Hepatocyte (in vitro differentiated cells): Measurements from ENCODE around the gene NDUFV2.

Experiments used
- EZH2 ChIP-seq: fragments of 200-600 bp; sonication (generic); IDR thresholded peaks from 2 replicates; pipeline ENCODE4 v1.6.1; 2016; ENCODE audit warnings: antibody characterized with exemption, mild to moderate bottlenecking, borderline replicate concordance
- TF ChIP-seq, protein P1 (sequence below): fragments of 200-600 bp; sonication (generic); IDR thresholded peaks from 2 replicates; pipeline ENCODE4 v1.5.1; 2016; ENCODE audit warnings: antibody characterized with exemption, mild to moderate bottlenecking; ENCODE audit not compliant: poor library complexity

DNA sequence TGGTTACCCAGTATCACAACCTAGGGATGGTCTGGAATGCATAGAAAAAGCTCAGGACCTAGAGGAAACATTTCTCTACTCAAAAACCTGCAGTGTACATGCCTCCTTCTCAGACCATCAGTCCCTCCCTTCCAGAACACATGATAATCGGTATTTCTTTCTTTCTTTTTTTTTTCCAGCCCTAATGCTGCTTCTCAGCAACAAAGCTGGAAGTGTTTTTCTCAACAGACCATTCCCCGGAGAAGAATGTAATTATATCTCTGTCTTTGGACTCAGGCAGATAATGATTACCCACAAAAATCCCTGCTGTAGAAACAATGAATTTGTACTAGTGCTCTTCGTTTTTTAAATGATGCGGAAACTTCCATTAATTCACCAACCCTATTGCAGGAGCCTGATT lies 44.1 kb upstream of the NDUFV2 start:
- TF ChIP-seq, protein P1, sequence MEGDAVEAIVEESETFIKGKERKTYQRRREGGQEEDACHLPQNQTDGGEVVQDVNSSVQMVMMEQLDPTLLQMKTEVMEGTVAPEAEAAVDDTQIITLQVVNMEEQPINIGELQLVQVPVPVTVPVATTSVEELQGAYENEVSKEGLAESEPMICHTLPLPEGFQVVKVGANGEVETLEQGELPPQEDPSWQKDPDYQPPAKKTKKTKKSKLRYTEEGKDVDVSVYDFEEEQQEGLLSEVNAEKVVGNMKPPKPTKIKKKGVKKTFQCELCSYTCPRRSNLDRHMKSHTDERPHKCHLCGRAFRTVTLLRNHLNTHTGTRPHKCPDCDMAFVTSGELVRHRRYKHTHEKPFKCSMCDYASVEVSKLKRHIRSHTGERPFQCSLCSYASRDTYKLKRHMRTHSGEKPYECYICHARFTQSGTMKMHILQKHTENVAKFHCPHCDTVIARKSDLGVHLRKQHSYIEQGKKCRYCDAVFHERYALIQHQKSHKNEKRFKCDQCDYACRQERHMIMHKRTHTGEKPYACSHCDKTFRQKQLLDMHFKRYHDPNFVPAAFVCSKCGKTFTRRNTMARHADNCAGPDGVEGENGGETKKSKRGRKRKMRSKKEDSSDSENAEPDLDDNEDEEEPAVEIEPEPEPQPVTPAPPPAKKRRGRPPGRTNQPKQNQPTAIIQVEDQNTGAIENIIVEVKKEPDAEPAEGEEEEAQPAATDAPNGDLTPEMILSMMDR, result no peak
- no peak for TF ChIP-seq EZH2
